SK-N-SH (cell line): ENCODE measurements around the gene TSPYL1. TPM values are rescaled to one million over a fixed set of nuclear protein-coding genes. Genes with fewer than 3 reads are reported as not detected.

ENCODE experiments used
- CTCF ChIA-PET: fragments of 300-600, 350-600 bp; formaldehyde crosslinking; extraction: SDS; loops from one replicate; lab custom pipeline; 2021; lab: Yijun Ruan, JAX
- POLR2A ChIA-PET: fragments of 350-600 bp; sonication (Branson Sonifier 250); formaldehyde crosslinking; extraction: SDS; loops from one replicate; lab custom pipeline; 2020; ENCODE audit warnings: antibody characterized with exemption, inconsistent platforms; lab: Yijun Ruan, JAX
- DNase-seq: peaks from one replicate; pipeline ENCODE4 v3.0.0; 2012
- H2AFZ ChIP-seq: fragments of 200-600 bp; sonication (generic); 2 replicates; pipeline ENCODE4 v1.8.1; 2016; ENCODE audit warnings: antibody characterized with exemption, mild to moderate bottlenecking, low read depth
- H3F3A ChIP-seq: fragments of 200-600 bp; sonication (generic); replicated peaks from 2 replicates; pipeline ENCODE3; 2016; ENCODE audit warnings: antibody characterized with exemption, mild to moderate bottlenecking; ENCODE audit not compliant: insufficient read depth
- H3K27ac ChIP-seq, 2 experiments: fragments of 200-500 bp in 1 of 2; fragments of 200-600 bp in 1 of 2; sonication (Bioruptor generic) in 1 of 2; sonication (generic), shearing (Covaris generic) in 1 of 2; 2 replicates each; pipeline versions ENCODE4 v1.5.1 to v1.6.1; 2014 to 2016; ENCODE audit warnings: low read depth in 2 of 2, inconsistent platforms in 1 of 2, low read length in 1 of 2, mild to moderate bottlenecking in 1 of 2, mixed read lengths in 1 of 2
- H3K27me3 ChIP-seq: fragments of 200-600 bp; sonication (generic), shearing (Covaris generic); 2 replicates; pipeline ENCODE4 v1.6.1; 2016; ENCODE audit warnings: mixed run types; ENCODE audit not compliant: insufficient read depth
- H3K36me3 ChIP-seq, 2 experiments: fragments of 200-500 bp in 1 of 2; fragments of 200-600 bp in 1 of 2; sonication (Bioruptor generic) in 1 of 2; sonication (generic) in 1 of 2; replicated peaks in 1 of 2; 2 replicates each; pipeline versions ENCODE3 to v1.5.1; 2014 to 2016; ENCODE audit warnings: low read length in 1 of 2, mild to moderate bottlenecking in 1 of 2; ENCODE audit not compliant: insufficient read depth in 2 of 2, control insufficient read depth in 1 of 2
- H3K4me1 ChIP-seq, 2 experiments: fragments of 200-500 bp in 1 of 2; fragments of 200-600 bp in 1 of 2; sonication (Bioruptor generic) in 1 of 2; sonication (generic), shearing (Covaris generic) in 1 of 2; 2 replicates each; pipeline versions ENCODE4 v1.5.1 to v1.6.1; 2014 to 2016; ENCODE audit warnings: low read depth in 1 of 2, low read length in 1 of 2, mixed run types in 1 of 2; ENCODE audit not compliant: insufficient read depth in 2 of 2, control insufficient read depth in 1 of 2
- H3K4me2 ChIP-seq: fragments of 200-600 bp; sonication (generic), shearing (Covaris generic); 2 replicates; pipeline ENCODE4 v1.6.1; 2017; ENCODE audit warnings: mixed run types
- H3K4me3 ChIP-seq, 2 experiments: fragments of 200-500 bp in 1 of 2; fragments of 200-600 bp in 1 of 2; sonication (Bioruptor generic) in 1 of 2; sonication (generic), shearing (Covaris generic) in 1 of 2; 2 replicates each; pipeline versions ENCODE4 v1.5.1 to v1.8.1; 2014 to 2016; ENCODE audit warnings: low read depth in 2 of 2, inconsistent platforms in 1 of 2, low read length in 1 of 2, mild to moderate bottlenecking in 1 of 2, mixed read lengths in 1 of 2, moderate library complexity in 1 of 2
- H3K79me2 ChIP-seq: fragments of 200-600 bp; sonication (generic); 2 replicates; pipeline ENCODE4 v1.8.1; 2017; ENCODE audit warnings: mild to moderate bottlenecking; ENCODE audit not compliant: insufficient read depth
- H3K9ac ChIP-seq: fragments of 200-600 bp; sonication (generic); 2 replicates; pipeline ENCODE4 v1.6.1; 2017; ENCODE audit warnings: mixed run types
- H3K9me2 ChIP-seq: fragments of 200-600 bp; sonication (generic); 2 replicates; pipeline ENCODE4 v1.6.1; 2017; ENCODE audit warnings: mixed run types
- H3K9me3 ChIP-seq: fragments of 200-600 bp; sonication (generic); 2 replicates; pipeline ENCODE4 v1.6.1; 2017; ENCODE audit warnings: mixed run types, mild to moderate bottlenecking, moderate library complexity
- H4K20me1 ChIP-seq: fragments of 200-600 bp; sonication (generic); 2 replicates; pipeline ENCODE4 v1.6.1; 2017; ENCODE audit warnings: mild to moderate bottlenecking, mixed run types; ENCODE audit not compliant: insufficient read depth
- CHD2 ChIP-seq: fragments of 150-350 bp; IDR thresholded peaks from 2 replicates; pipeline ENCODE4 v1.6.1; 2018; ENCODE audit warnings: low read length; ENCODE audit not compliant: partially characterized antibody
- CTCF ChIP-seq: fragments of 200-600 bp; sonication (generic); IDR thresholded peaks from 2 replicates; pipeline ENCODE4 v1.6.1; 2017; ENCODE audit warnings: antibody characterized with exemption, mild to moderate bottlenecking, moderate library complexity
- ELF1 ChIP-seq: IDR thresholded peaks from 2 replicates; pipeline ENCODE4 v1.4.0; 2012
- FOXJ3 ChIP-seq: sonication (generic); formaldehyde crosslinking; IDR thresholded peaks from 2 replicates; pipeline ENCODE4 v1.5.1; 2020; ENCODE audit warnings: mild to moderate bottlenecking, missing genetic modification reagents
- MAX ChIP-seq: IDR thresholded peaks from 2 replicates; pipeline ENCODE4 v1.4.0; 2012; ENCODE audit warnings: low read depth
- MXI1 ChIP-seq: IDR thresholded peaks from 2 replicates; pipeline ENCODE4 v1.6.1; 2012; ENCODE audit warnings: mild to moderate bottlenecking, low read depth, low read length, improper control_type of control experiment
- NFIC ChIP-seq: IDR thresholded peaks from 2 replicates; pipeline ENCODE4 v1.4.0; 2012; ENCODE audit warnings: borderline replicate concordance
- NRF1 ChIP-seq: IDR thresholded peaks from 2 replicates; pipeline ENCODE4 v1.6.1; 2012; ENCODE audit warnings: low read depth, mild to moderate bottlenecking, low read length
- PBX3 ChIP-seq: IDR thresholded peaks from 2 replicates; pipeline ENCODE4; 2012
- RAD21 ChIP-seq: IDR thresholded peaks from 2 replicates; pipeline ENCODE4 v1.6.1; 2012; ENCODE audit warnings: mild to moderate bottlenecking, low read length
- RXRA ChIP-seq: IDR thresholded peaks from 2 replicates; pipeline ENCODE4 v1.4.0; 2012; ENCODE audit warnings: low read depth, mild to moderate bottlenecking, borderline replicate concordance
- SIN3A ChIP-seq: IDR thresholded peaks from 2 replicates; pipeline ENCODE4 v1.6.1; 2012; ENCODE audit warnings: low read depth, mild to moderate bottlenecking, low read length, moderate library complexity, borderline replicate concordance
- SMC3 ChIP-seq: IDR thresholded peaks from 2 replicates; pipeline ENCODE4 v1.6.1; 2012; ENCODE audit warnings: low read depth, low read length, improper control_type of control experiment
- TCF12 ChIP-seq: IDR thresholded peaks from 2 replicates; pipeline ENCODE4 v1.4.0; 2012
- ZBTB33 ChIP-seq: IDR thresholded peaks from 2 replicates; pipeline ENCODE4 v1.4.0; 2012; ENCODE audit warnings: low read depth, borderline replicate concordance
- WGBS: methylation state at CpG from one replicate; pipeline ENCODE4 v1.1.6; 2017; ENCODE audit warnings: low lambda C conversion rate; 5-methylcytosine and 5-hydroxymethylcytosine counted together
- polyA plus RNA-seq, 3 experiments: library from polyadenylated mRNA; depleted of rRNA; stranded (reverse); fragments of >200 nt; gene quantifications; 2 replicates each; pipeline ENCODE4 v1.2.3, GENCODE V29; 2012

The TSPYL1 gene
- polyA plus RNA-seq, 1 of the 3 experiments (the other 2 are of a cell fraction): 27.9 TPM

GRCh38 chr6:116238083-116238482, 41.6 kb downstream of the TSPYL1 start:
- H3K9ac ChIP-seq: no peak overlapping the region
- H3K36me3 ChIP-seq: peaks cover 6 to 17% of the 10 kb centered on the region in 2 experiments
- H3K9me2 ChIP-seq: no peaks in the 10 kb centered on the region
- no peaks in the 10 kb centered on the region for H3K79me2 ChIP-seq
- no peak overlapping the region for H3K4me2 ChIP-seq
- no peaks in the 10 kb centered on the region for H3K4me1 ChIP-seq
- no peaks in the 10 kb centered on the region for H4K20me1 ChIP-seq
- 94% methylated on average over 2 of the region's 2 CpGs for WGBS
- peaks cover 5% of the 10 kb centered on the region for H3F3A ChIP-seq
- no peak overlapping the region for H3K4me3 ChIP-seq
- no peak for TF ChIP-seq ZBTB33
- TF ChIP-seq RAD21: no peak
- no peak for TF ChIP-seq MAX
- TF ChIP-seq FOXJ3 (CRISPR knock-in tag): no peak
- no peak for TF ChIP-seq ELF1
- TF ChIP-seq SMC3: no peak
- no peak for TF ChIP-seq NFIC
- TF ChIP-seq RXRA: no peak
- TF ChIP-seq CTCF: no peak
- TF ChIP-seq PBX3: no peak
- no peak for TF ChIP-seq NRF1
- TF ChIP-seq, all 33 proteins: peak for 0
- Histone ChIP-seq H3K27ac (no peak overlapping the region), H2AFZ (no peak overlapping the region), H3K27me3 (no peaks in the 10 kb centered on the region), H3K9me3 (no peaks in the 10 kb centered on the region)
- POLR2A ChIA-PET: no interaction called here
- CTCF ChIA-PET: interaction anchor here (1.9 kb wide), 1 partner anchor 20 kb away, joined by 9 read pairs; no protein-coding TSS in a partner anchor
- DNase-seq: no peak

GRCh38 chr6:116234689-116235088, 45.0 kb downstream of the TSPYL1 start:
- H3K4me2 ChIP-seq: no peak overlapping the region
- no peaks in the 10 kb centered on the region for H4K20me1 ChIP-seq
- H2AFZ ChIP-seq: no peak overlapping the region
- WGBS: 81% methylated on average over 3 of the region's 3 CpGs
- H3K9me2 ChIP-seq: no peaks in the 10 kb centered on the region
- peaks cover 0 to 3% of the 10 kb centered on the region in 2 experiments; a peak in 2 of 4 replicates for H3K4me1 ChIP-seq
- no peak overlapping the region for H3K27ac ChIP-seq
- no peak overlapping the region for H3K9ac ChIP-seq
- ChIA-PET POLR2A (no interaction called here), CTCF (interaction anchor here (0.7 to 1.2 kb wide), 3 partner anchors 17 to 53 kb away, joined by 3 to 4 read pairs (median 4); no protein-coding TSS in a partner anchor)
- DNase-seq: no peak
- no peak for TF ChIP-seq RXRA
- TF ChIP-seq SIN3A: no peak
- TF ChIP-seq MXI1: no peak
- TF ChIP-seq RAD21: no peak
- no peak for TF ChIP-seq TCF12
- TF ChIP-seq CHD2: no peak
- peaks cover 6 to 15% of the 10 kb centered on the region in 2 experiments for H3K36me3 ChIP-seq
- peaks cover 4% of the 10 kb centered on the region for H3F3A ChIP-seq
- H3K27me3 ChIP-seq: no peaks in the 10 kb centered on the region
- no peak overlapping the region for H3K4me3 ChIP-seq
- no peaks in the 10 kb centered on the region for H3K79me2 ChIP-seq
- no peaks in the 10 kb centered on the region for H3K9me3 ChIP-seq
